Neural cell (in vitro differentiated cells): ENCODE measurements around the gene RSL24D1. TPM values are rescaled to one million over a fixed set of nuclear protein-coding genes. Genes with fewer than 3 reads are reported as not detected.

Experiments
- H2AFZ ChIP-seq: fragments of 200-600, 300-800 bp; sonication (generic), shearing (Covaris generic); 2 replicates; pipeline ENCODE4 v1.6.0; 2014; ENCODE audit warnings: low read depth, mild to moderate bottlenecking, antibody characterized with exemption, low read length, moderate library complexity
- H3F3A ChIP-seq: fragments of 200-600 bp; shearing (Covaris generic); 2 replicates; pipeline ENCODE4 v1.6.1; 2016; ENCODE audit warnings: mild to moderate bottlenecking, moderate library complexity, mixed read lengths, antibody characterized with exemption, low read length; ENCODE audit not compliant: insufficient read depth, poor library complexity, severe bottlenecking
- H3K27ac ChIP-seq: fragments of 200-600, 300-800 bp; sonication (generic), shearing (Covaris generic); 2 replicates; pipeline ENCODE4 v1.5.1; 2014; ENCODE audit warnings: mild to moderate bottlenecking, low read length, moderate library complexity
- H3K27me3 ChIP-seq: fragments of 300-800, 200-600 bp; sonication (generic), shearing (Covaris generic); 2 replicates; pipeline ENCODE4 v1.6.0; 2014; ENCODE audit warnings: mild to moderate bottlenecking, low read depth, low read length, moderate library complexity; ENCODE audit not compliant: insufficient read depth
- H3K36me3 ChIP-seq: fragments of 300-800, 200-600 bp; sonication (generic), shearing (Covaris generic); 2 replicates; pipeline ENCODE4 v1.5.1; 2014; ENCODE audit warnings: mild to moderate bottlenecking, antibody characterized with exemption, low read length, moderate library complexity; ENCODE audit not compliant: insufficient read depth
- H3K4me2 ChIP-seq: fragments of 300-800, 200-600 bp; sonication (generic), shearing (Covaris generic); 2 replicates; pipeline ENCODE4 v1.6.0; 2014; ENCODE audit warnings: mild to moderate bottlenecking, low read length
- H3K4me3 ChIP-seq: fragments of 300-800, 200-600 bp; sonication (generic), shearing (Covaris generic); 2 replicates; pipeline ENCODE4 v1.5.1; 2014; ENCODE audit warnings: mild to moderate bottlenecking, low read length, moderate library complexity
- H3K79me2 ChIP-seq: fragments of 200-600 bp; shearing (Covaris generic); replicated peaks from 2 replicates; pipeline ENCODE4 v1.6.0; 2014; ENCODE audit warnings: mild to moderate bottlenecking, low read length, moderate library complexity; ENCODE audit not compliant: insufficient read depth
- H3K9ac ChIP-seq: fragments of 300-800, 200-600 bp; sonication (generic), shearing (Covaris generic); 2 replicates; pipeline ENCODE4 v1.6.1; 2016; ENCODE audit warnings: mild to moderate bottlenecking, low read length, mixed read lengths
- H3K9me2 ChIP-seq: fragments of 200-600 bp; shearing (Covaris generic); 2 replicates; pipeline ENCODE4 v1.6.1; 2016; ENCODE audit warnings: mild to moderate bottlenecking, low read length, mixed read lengths; ENCODE audit not compliant: insufficient read depth
- H3K9me3 ChIP-seq: fragments of 200-600, 300-800 bp; sonication (generic), shearing (Covaris generic); 2 replicates; pipeline ENCODE4 v1.6.1; 2016; ENCODE audit warnings: mild to moderate bottlenecking, mixed run types, low read length, moderate library complexity, mixed read lengths
- H4K20me1 ChIP-seq: fragments of 200-600 bp; shearing (Covaris generic); 2 replicates; pipeline ENCODE4 v1.6.1; 2016; ENCODE audit warnings: mild to moderate bottlenecking, mixed run types; ENCODE audit not compliant: insufficient read depth
- CTCF ChIP-seq: fragments of 450-650 bp; IDR thresholded peaks from 2 replicates; pipeline ENCODE4 v1.5.1; 2014; ENCODE audit warnings: antibody characterized with exemption, mild to moderate bottlenecking, moderate library complexity; ENCODE audit not compliant: poor library complexity, severe bottlenecking
- EP300 ChIP-seq: fragments of 450-650 bp; conservative IDR thresholded peaks from 2 replicates; pipeline ENCODE4 v1.6.1; 2014; ENCODE audit warnings: antibody characterized with exemption, mild to moderate bottlenecking, moderate library complexity; ENCODE audit not compliant: poor library complexity, severe bottlenecking
- EZH2 ChIP-seq: fragments of 200-600, 300-800 bp; shearing (Covaris generic), sonication (generic); IDR thresholded peaks from 2 replicates; pipeline ENCODE4 v1.6.1; 2014; ENCODE audit warnings: antibody characterized with exemption, low read length, borderline replicate concordance, mild to moderate bottlenecking; ENCODE audit not compliant: insufficient read depth, poor library complexity, severe bottlenecking
- MXI1 ChIP-seq: fragments of 450-650 bp; conservative IDR thresholded peaks from 2 replicates; pipeline ENCODE4 v1.6.1; 2014; ENCODE audit warnings: antibody characterized with exemption, mild to moderate bottlenecking; ENCODE audit not compliant: poor library complexity, severe bottlenecking
- POLR2AphosphoS5 ChIP-seq: IDR thresholded peaks from 2 replicates; pipeline ENCODE4 v1.6.1; 2012
- RAD21 ChIP-seq: fragments of 450-650 bp; conservative IDR thresholded peaks from 2 replicates; pipeline ENCODE4 v1.6.1; 2014; ENCODE audit warnings: antibody characterized with exemption, mild to moderate bottlenecking, moderate library complexity
- REST ChIP-seq: IDR thresholded peaks from 2 replicates; pipeline ENCODE4 v1.6.1; 2012; ENCODE audit warnings: borderline replicate concordance
- SMC3 ChIP-seq: fragments of 450-650 bp; conservative IDR thresholded peaks from 2 replicates; pipeline ENCODE4 v1.6.1; 2014; ENCODE audit warnings: antibody characterized with exemption, mild to moderate bottlenecking, moderate library complexity; ENCODE audit not compliant: poor library complexity
- TAF1 ChIP-seq: IDR thresholded peaks from 2 replicates; pipeline ENCODE4 v1.6.1; 2012; ENCODE audit warnings: low read depth
- polyA plus RNA-seq: library from polyadenylated mRNA; depleted of rRNA; stranded (reverse); fragments of >200 nt; gene quantifications from 2 replicates; pipeline ENCODE4 v1.2.3, GENCODE V29; 2014

Gene RSL24D1
- polyA plus RNA-seq, 1 donor from 2014 or later = 227 TPM

GRCh38 chr15:55230953-55231352 is 34.2 kb upstream of the RSL24D1 start:
- Histone ChIP-seq H4K20me1 (no peaks in the 10 kb centered on the region), H3K27me3 (no peaks in the 10 kb centered on the region), H3K9ac (no peak overlapping the region), H3F3A (no peaks in the 10 kb centered on the region), H3K9me2 (no peaks in the 10 kb centered on the region), H3K36me3 (no peaks in the 10 kb centered on the region), H3K79me2 (no peaks in the 10 kb centered on the region), H3K9me3 (no peaks in the 10 kb centered on the region), H3K4me2 (no peak overlapping the region), H2AFZ (no peak overlapping the region), H3K4me3 (no peak overlapping the region), H3K27ac (no peak overlapping the region)
- TF ChIP-seq RAD21 (no peak), POLR2AphosphoS5 (no peak), CTCF (no peak), TAF1 (no peak), SMC3 (no peak), EZH2 (no peak), REST (no peak), EP300 (no peak), MXI1 (no peak)

- H3K9me2 ChIP-seq = no peaks in the 10 kb centered on the region
- no peaks in the 10 kb centered on the region for H3K36me3 ChIP-seq
- H4K20me1 ChIP-seq = no peaks in the 10 kb centered on the region
- no peaks in the 10 kb centered on the region for H3F3A ChIP-seq
- no peak overlapping the region for H3K9ac ChIP-seq
- no peak for TF ChIP-seq EZH2
- no peak for TF ChIP-seq POLR2AphosphoS5
- TF ChIP-seq EP300 = no peak
- TF ChIP-seq TAF1 = no peak
- no peak for TF ChIP-seq CTCF
- TF ChIP-seq REST = no peak
- TF ChIP-seq MXI1 = no peak
- TF ChIP-seq SMC3 = no peak
- H3K27ac ChIP-seq = no peak overlapping the region
- no peaks in the 10 kb centered on the region for H3K9me3 ChIP-seq
- no peak overlapping the region for H3K4me3 ChIP-seq
- H2AFZ ChIP-seq = no peak overlapping the region
- H3K27me3 ChIP-seq = no peaks in the 10 kb centered on the region
- H3K79me2 ChIP-seq = no peaks in the 10 kb centered on the region
- no peak overlapping the region for H3K4me2 ChIP-seq
These were observed 33.4 kb upstream of the RSL24D1 start for GRCh38 chr15:55230051-55230670.
